Measurements from ENCODE around the gene DHX16.

The DHX16 gene

GRCh38 chr6:30615958-30616810, 56.6 kb downstream of the DHX16 start:
- Mint-ChIP-seq H3K4me1 (peaks cover 31% of the 10 kb centered on the region), H3K27me3 (no peaks in the 10 kb centered on the region), H3K36me3 (peaks cover 27% of the 10 kb centered on the region), H3K9me3 (no peaks in the 10 kb centered on the region), H3K4me3 (peak overlapping the region; percentile 92), H3K27ac (peak overlapping the region; percentile 100)
- peak; percentile 48 to 52 for DNase-seq (ENCODE audit: low spot score in 2 of 2)
- ATAC-seq (ENCODE audit: low read depth) = no peak

GRCh38 chr6:30615219-30615957, 57.4 kb downstream of the DHX16 start:
- Mint-ChIP-seq H3K36me3 (peaks cover 27% of the 10 kb centered on the region), H3K27me3 (no peaks in the 10 kb centered on the region), H3K9me3 (no peaks in the 10 kb centered on the region), H3K4me1 (peaks cover 36% of the 10 kb centered on the region), H3K4me3 (peak overlapping the region; percentile 92), H3K27ac (peak overlapping the region; percentile 100)
- DNase-seq (ENCODE audit: low spot score in 2 of 2) (peak; percentile 48 to 49), ATAC-seq (ENCODE audit: low read depth) (no peak)

GRCh38 chr6:30614843-30615218, 58.0 kb downstream of the DHX16 start:
- peak; percentile 63 to 87 for DNase-seq (ENCODE audit: low spot score in 2 of 2)
- ATAC-seq (ENCODE audit: low read depth) = peak; percentile 60
- peak overlapping the region; percentile 92 for H3K4me3 Mint-ChIP-seq
- H3K4me1 Mint-ChIP-seq = peaks cover 38% of the 10 kb centered on the region
- no peaks in the 10 kb centered on the region for H3K9me3 Mint-ChIP-seq
- peaks cover 26% of the 10 kb centered on the region for H3K36me3 Mint-ChIP-seq
- H3K27ac Mint-ChIP-seq = peak overlapping the region; percentile 100
- H3K27me3 Mint-ChIP-seq = no peaks in the 10 kb centered on the region

- H3K27me3 Mint-ChIP-seq = no peaks in the 10 kb centered on the region
- no peaks in the 10 kb centered on the region for H3K9me3 Mint-ChIP-seq
- peaks cover 42% of the 10 kb centered on the region for H3K4me1 Mint-ChIP-seq
- H3K36me3 Mint-ChIP-seq = peaks cover 23% of the 10 kb centered on the region
- ATAC-seq (ENCODE audit: low read depth) = no peak
- DNase-seq (ENCODE audit: low spot score in 2 of 2) = no peak
- H3K27ac Mint-ChIP-seq = peak overlapping the region; percentile 100
- peak overlapping the region; percentile 92 for H3K4me3 Mint-ChIP-seq
These were observed 58.6 kb downstream of the DHX16 start for GRCh38 chr6:30614044-30614842.

GRCh38 chr6:30613251-30614043, 59.4 kb downstream of the DHX16 start:
- Mint-ChIP-seq H3K9me3 (no peaks in the 10 kb centered on the region), H3K36me3 (peaks cover 29% of the 10 kb centered on the region), H3K27me3 (no peaks in the 10 kb centered on the region), H3K27ac (peak overlapping the region; percentile 100), H3K4me3 (peak overlapping the region; percentile 36), H3K4me1 (peaks cover 43% of the 10 kb centered on the region)
- DNase-seq (ENCODE audit: low spot score in 2 of 2) = no peak
- no peak for ATAC-seq (ENCODE audit: low read depth)

- H3K27me3 Mint-ChIP-seq = no peaks in the 10 kb centered on the region
- H3K27ac Mint-ChIP-seq = peak overlapping the region; percentile 100
- peaks cover 41% of the 10 kb centered on the region for H3K4me1 Mint-ChIP-seq
- ATAC-seq (ENCODE audit: low read depth) (no peak), DNase-seq (ENCODE audit: low spot score in 2 of 2) (no peak)
- H3K9me3 Mint-ChIP-seq = no peaks in the 10 kb centered on the region
- H3K4me3 Mint-ChIP-seq = no peak overlapping the region
- peaks cover 30% of the 10 kb centered on the region for H3K36me3 Mint-ChIP-seq
These were observed 60.0 kb downstream of the DHX16 start for GRCh38 chr6:30612687-30613248.

GRCh38 chr6:30612213-30612612, 60.6 kb downstream of the DHX16 start:
- Mint-ChIP-seq H3K4me3 (no peak overlapping the region), H3K9me3 (no peaks in the 10 kb centered on the region), H3K27ac (peak overlapping the region; percentile 88), H3K27me3 (no peaks in the 10 kb centered on the region), H3K4me1 (peaks cover 44% of the 10 kb centered on the region), H3K36me3 (peaks cover 34% of the 10 kb centered on the region)
- ATAC-seq (ENCODE audit: low read depth) (no peak), DNase-seq (ENCODE audit: low spot score in 2 of 2) (no peak)

- H3K4me3 Mint-ChIP-seq = no peak overlapping the region
- peaks cover 44% of the 10 kb centered on the region for H3K4me1 Mint-ChIP-seq
- H3K27ac Mint-ChIP-seq = peak overlapping the region; percentile 88
These were observed 61.0 kb downstream of the DHX16 start for GRCh38 chr6:30611856-30612194.

GRCh38 chr6:30611150-30611855, 61.5 kb downstream of the DHX16 start:
- Mint-ChIP-seq H3K4me1 (peaks cover 45% of the 10 kb centered on the region), H3K4me3 (no peak overlapping the region), H3K9me3 (no peaks in the 10 kb centered on the region), H3K36me3 (peaks cover 33% of the 10 kb centered on the region), H3K27ac (peak overlapping the region; percentile 88), H3K27me3 (no peaks in the 10 kb centered on the region)
- DNase-seq (ENCODE audit: low spot score in 2 of 2) (no peak), ATAC-seq (ENCODE audit: low read depth) (no peak)

More at GRCh38 chr6:30611856-30612194, 61.0 kb downstream of the DHX16 start:
- Mint-ChIP-seq H3K9me3 (no peaks in the 10 kb centered on the region), H3K27me3 (no peaks in the 10 kb centered on the region), H3K36me3 (peaks cover 31% of the 10 kb centered on the region)
- DNase-seq (ENCODE audit: low spot score in 2 of 2) = no peak
- no peak for ATAC-seq (ENCODE audit: low read depth)

GRCh38 chr6:30610065-30610464, 62.7 kb downstream of the DHX16 start:
- no peak for ATAC-seq (ENCODE audit: low read depth)

GRCh38 chr6:30603961-30604360, 68.8 kb downstream of the DHX16 start:
- peaks cover 12% of the 10 kb centered on the region for H3K4me1 Mint-ChIP-seq
- no peaks in the 10 kb centered on the region for H3K9me3 Mint-ChIP-seq
- no peak overlapping the region for H3K4me3 Mint-ChIP-seq
- peaks cover 48% of the 10 kb centered on the region for H3K36me3 Mint-ChIP-seq
- ATAC-seq (ENCODE audit: low read depth) (no peak), DNase-seq (ENCODE audit: low spot score in 2 of 2) (no peak)
- H3K27ac Mint-ChIP-seq = no peak overlapping the region
- no peaks in the 10 kb centered on the region for H3K27me3 Mint-ChIP-seq

More at GRCh38 chr6:30610065-30610464, 62.7 kb downstream of the DHX16 start:
- Mint-ChIP-seq H3K4me3 (no peak overlapping the region), H3K27ac (peak overlapping the region; percentile 88), H3K27me3 (no peaks in the 10 kb centered on the region), H3K9me3 (no peaks in the 10 kb centered on the region), H3K36me3 (peaks cover 29% of the 10 kb centered on the region), H3K4me1 (peaks cover 47% of the 10 kb centered on the region)
- no peak for DNase-seq (ENCODE audit: low spot score in 2 of 2)
